H9 (cell line): ENCODE measurements around the gene TSGA10. TPM values are rescaled to one million over a fixed set of nuclear protein-coding genes. Genes with fewer than 3 reads are reported as not detected.

Experiments used
- DNase-seq: peaks from one replicate; pipeline ENCODE4 v3.0.0-alpha.2; 2017
- H2AFZ ChIP-seq: one replicate; pipeline ENCODE4 v1.6.1; 2013; ENCODE audit warnings: mild to moderate bottlenecking, low read length, control low read depth, moderate library complexity
- H2AK5ac ChIP-seq: 2 replicates; pipeline ENCODE4 v1.6.1; 2013; ENCODE audit warnings: low read length, control low read depth, mixed read lengths; ENCODE audit not compliant: insufficient read length
- H2BK120ac ChIP-seq: one replicate; pipeline ENCODE4 v1.6.1; 2013; ENCODE audit warnings: low read depth, mild to moderate bottlenecking, low read length, control low read depth, inconsistent platforms; ENCODE audit not compliant: poor library complexity, severe bottlenecking
- H2BK12ac ChIP-seq: 2 replicates; pipeline ENCODE4 v1.6.1; 2013; ENCODE audit warnings: low read length, control low read depth, mixed read lengths, low read depth; ENCODE audit not compliant: insufficient read length
- H2BK15ac ChIP-seq: 2 replicates; pipeline ENCODE4 v1.6.1; 2013; ENCODE audit warnings: low read depth, low read length, control low read depth
- H2BK20ac ChIP-seq: one replicate; pipeline ENCODE4 v1.6.1; 2013; ENCODE audit warnings: low read depth, mild to moderate bottlenecking, low read length, control low read depth, inconsistent platforms; ENCODE audit not compliant: poor library complexity, severe bottlenecking
- H2BK5ac ChIP-seq: 2 replicates; pipeline ENCODE4 v1.6.1; 2013; ENCODE audit warnings: low read length, control low read depth, mixed read lengths; ENCODE audit not compliant: insufficient read length
- H3K14ac ChIP-seq: 2 replicates; pipeline ENCODE4 v1.6.1; 2013; ENCODE audit warnings: low read length, control low read depth; ENCODE audit not compliant: insufficient read depth
- H3K18ac ChIP-seq: 2 replicates; pipeline ENCODE4 v1.6.1; 2013; ENCODE audit warnings: low read depth, mild to moderate bottlenecking, mixed read lengths, low read length, control low read depth; ENCODE audit not compliant: insufficient read length
- H3K23ac ChIP-seq: 2 replicates; pipeline ENCODE4 v1.6.1; 2013; ENCODE audit warnings: low read length, control low read depth, mixed read lengths, low read depth; ENCODE audit not compliant: insufficient read length
- H3K23me2 ChIP-seq: 2 replicates; pipeline ENCODE4 v1.6.1; 2013; ENCODE audit warnings: low read depth, mild to moderate bottlenecking, mixed read lengths, low read length, control low read depth; ENCODE audit not compliant: insufficient read length, poor library complexity, severe bottlenecking
- H3K27ac ChIP-seq: 2 replicates; pipeline ENCODE4 v1.5.1; 2013; ENCODE audit warnings: low read length, control low read depth, mixed read lengths, low read depth; ENCODE audit not compliant: insufficient read length
- H3K27me3 ChIP-seq: 2 replicates; pipeline ENCODE4 v1.6.1; 2013; ENCODE audit warnings: low read length, control low read depth, inconsistent platforms; ENCODE audit not compliant: insufficient read depth
- H3K4ac ChIP-seq: 2 replicates; pipeline ENCODE4 v1.6.1; 2013; ENCODE audit warnings: low read depth, mild to moderate bottlenecking, control low read depth, inconsistent platforms, low read length, moderate library complexity
- H3K4me1 ChIP-seq: 2 replicates; pipeline ENCODE4 v1.6.1; 2013; ENCODE audit warnings: low read length, control low read depth, inconsistent platforms; ENCODE audit not compliant: insufficient read depth
- H3K4me2 ChIP-seq: 2 replicates; pipeline ENCODE4 v1.6.1; 2013; ENCODE audit warnings: low read length, control low read depth, mixed read lengths; ENCODE audit not compliant: insufficient read length, insufficient read depth
- H3K56ac ChIP-seq: 2 replicates; pipeline ENCODE4 v1.6.1; 2013; ENCODE audit warnings: low read depth, mild to moderate bottlenecking, mixed read lengths, low read length, control low read depth; ENCODE audit not compliant: insufficient read length
- H3K79me1 ChIP-seq: 2 replicates; pipeline ENCODE4 v1.6.1; 2013; ENCODE audit warnings: low read depth, mild to moderate bottlenecking, moderate library complexity, low read length, control low read depth, inconsistent platforms; ENCODE audit not compliant: insufficient read depth, poor library complexity, severe bottlenecking
- H3K79me2 ChIP-seq: 2 replicates; pipeline ENCODE4 v1.6.1; 2013; ENCODE audit warnings: low read length, control low read depth, inconsistent platforms; ENCODE audit not compliant: insufficient read depth
- H3K9ac ChIP-seq: 2 replicates; pipeline ENCODE4 v1.6.1; 2013; ENCODE audit warnings: low read length, control low read depth, mixed read lengths; ENCODE audit not compliant: insufficient read length; ENCODE audit errors: extremely low read depth
- H3K9me3 ChIP-seq: one replicate; pipeline ENCODE4 v1.6.1; 2013; ENCODE audit warnings: low read depth, low read length, inconsistent platforms; ENCODE audit not compliant: control insufficient read depth
- H3T11ph ChIP-seq: one replicate; pipeline ENCODE4 v1.6.1; 2013; ENCODE audit warnings: mild to moderate bottlenecking, low read length, control low read depth, inconsistent platforms
- H4K20me1 ChIP-seq: one replicate; pipeline ENCODE4 v1.6.1; 2013; ENCODE audit not compliant: control insufficient read depth, insufficient read length, insufficient read depth
- H4K5ac ChIP-seq: 2 replicates; pipeline ENCODE4 v1.6.1; 2013; ENCODE audit warnings: low read depth, mild to moderate bottlenecking, mixed read lengths, low read length, control low read depth; ENCODE audit not compliant: insufficient read length
- H4K8ac ChIP-seq: replicated peaks from 2 replicates; pipeline ENCODE4 v1.6.1; 2013; ENCODE audit warnings: low read length, control low read depth, mixed read lengths, low read depth; ENCODE audit not compliant: insufficient read length
- H4K91ac ChIP-seq: 2 replicates; pipeline ENCODE4 v1.6.1; 2013; ENCODE audit warnings: low read depth, mild to moderate bottlenecking, moderate library complexity, mixed read lengths, low read length, control low read depth; ENCODE audit not compliant: insufficient read length
- H3K27ac Mint-ChIP-seq, 3 experiments: 2 replicates in 2 of 3; 3 replicates in 1 of 3; pipeline ENCODE4 v1.8.0; 2020 to 2021; ENCODE audit warnings: mixed read lengths in 3 of 3, mild to moderate bottlenecking in 1 of 3, moderate library complexity in 1 of 3
- H3K27me3 Mint-ChIP-seq: 2 replicates; pipeline ENCODE4 v1.8.0; 2021; ENCODE audit warnings: low read depth, mild to moderate bottlenecking, moderate library complexity, mixed read lengths
- H3K36me3 Mint-ChIP-seq, 3 experiments: 2 replicates in 2 of 3; 3 replicates in 1 of 3; pipeline ENCODE4 v1.8.0; 2020 to 2021; ENCODE audit warnings: low read depth in 3 of 3, mixed read lengths in 3 of 3; ENCODE audit not compliant: insufficient read depth in 1 of 3
- H3K4me1 Mint-ChIP-seq, 2 experiments: 2 replicates each; pipeline ENCODE4 v1.8.0; 2020; ENCODE audit warnings: mixed read lengths in 2 of 2
- H3K4me3 Mint-ChIP-seq, 2 experiments: 2 replicates in 1 of 2; 3 replicates in 1 of 2; pipeline ENCODE4 v1.8.0; 2020 to 2021; ENCODE audit warnings: mild to moderate bottlenecking in 2 of 2, mixed read lengths in 2 of 2, moderate library complexity in 1 of 2
- H3K9me3 Mint-ChIP-seq, 2 experiments: 2 replicates in 1 of 2; 3 replicates in 1 of 2; pipeline ENCODE4 v1.8.0; 2020; ENCODE audit warnings: mild to moderate bottlenecking in 2 of 2, mixed read lengths in 2 of 2, moderate library complexity in 1 of 2
- CTCF ChIP-seq: fragments of 200-600 bp; sonication (generic); conservative IDR thresholded peaks from 3 replicates; pipeline ENCODE4 v1.8.0; 2021; ENCODE audit warnings: antibody characterized with exemption, mild to moderate bottlenecking
- WGBS: extraction: QIAGEN DNeasy Blood & Tissue Kit; methylation state at CpG from one replicate; pipeline ENCODE4 v1.1.7; 2013; ENCODE audit warnings: missing lambda C conversion rate, low lambda C conversion rate, mixed read lengths; ENCODE audit not compliant: insufficient read length; ENCODE audit errors: extremely low coverage; 5-methylcytosine and 5-hydroxymethylcytosine counted together
- total RNA-seq: library from RNA; stranded (reverse); gene quantifications from 2 replicates; pipeline ENCODE4 v1.2.1, GENCODE V29; 2021

The TSGA10 gene
- total RNA-seq, 1 experiment from 2014 or later: 6.3 TPM

GRCh38 chr2:99111945-99112344, 42.8 kb downstream of the TSGA10 start:
- Mint-ChIP-seq H3K36me3 (no peaks in the 10 kb centered on the region), H3K27me3 (no peaks in the 10 kb centered on the region), H3K9me3 (no peaks in the 10 kb centered on the region), H3K27ac (no peak overlapping the region; a peak in 1 of 7 replicates), H3K4me3 (no peak overlapping the region), H3K4me1 (peaks cover 2% of the 10 kb centered on the region in 2 experiments; a peak in 3 of 4 replicates)
- Histone ChIP-seq H4K91ac (no peak overlapping the region), H2BK120ac (no peak overlapping the region), H2BK20ac (no peak overlapping the region), H3K79me2 (no peaks in the 10 kb centered on the region), H3K23me2 (no peaks in the 10 kb centered on the region), H3K4ac (no peak overlapping the region), H3K18ac (no peak overlapping the region), H2BK12ac (no peak overlapping the region), H3K23ac (no peak overlapping the region), H3K14ac (no peak overlapping the region), H4K8ac (no peak overlapping the region), H2BK15ac (no peak overlapping the region), H2BK5ac (no peak overlapping the region), H3K9me3 (no peaks in the 10 kb centered on the region), H3K4me1 (no peaks in the 10 kb centered on the region), H3T11ph (no peak overlapping the region), H3K4me2 (no peak overlapping the region), H3K27ac (no peak overlapping the region), H4K5ac (no peak overlapping the region), H2AFZ (no peak overlapping the region), H3K9ac (no peak overlapping the region), H3K79me1 (no peaks in the 10 kb centered on the region), H4K20me1 (no peaks in the 10 kb centered on the region), H3K27me3 (no peaks in the 10 kb centered on the region), H3K56ac (no peak overlapping the region), H2AK5ac (no peak overlapping the region)
- no peak for TF ChIP-seq CTCF
- no CpG with 5 or more reads among the region's 1 CpG for WGBS
- DNase-seq: no peak
